ENCODE results near the gene ANGPTL5.
A peak's percentile ranks its signal among the peaks of the same experiment; 100 is the strongest.
"Not testable (repeated sequence)": the region's sequence is repeated elsewhere in the genome, so short reads cannot be mapped to it uniquely, and the experiment has no call there.

ANGPTL5 gene

DNA sequence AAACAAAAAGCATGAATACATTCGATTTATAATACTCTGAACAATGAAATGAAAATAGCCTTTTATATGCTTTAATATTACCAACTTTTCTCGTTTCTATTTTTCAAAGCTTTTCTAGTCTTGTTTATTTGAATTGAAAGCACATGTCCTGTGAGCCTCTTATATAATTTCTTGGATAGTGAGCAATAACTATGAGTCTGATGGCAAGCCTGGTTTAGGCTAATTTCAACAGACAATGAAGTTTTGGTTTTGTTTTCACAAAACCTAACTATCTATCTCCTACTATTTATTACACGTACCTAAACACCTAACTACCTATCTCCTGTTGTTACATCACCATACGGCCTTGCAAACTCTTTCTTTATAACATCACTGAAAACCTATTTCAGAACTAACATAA, 30.7 kb downstream of the ANGPTL5 start:
- DNase-seq = no peak

DNA sequence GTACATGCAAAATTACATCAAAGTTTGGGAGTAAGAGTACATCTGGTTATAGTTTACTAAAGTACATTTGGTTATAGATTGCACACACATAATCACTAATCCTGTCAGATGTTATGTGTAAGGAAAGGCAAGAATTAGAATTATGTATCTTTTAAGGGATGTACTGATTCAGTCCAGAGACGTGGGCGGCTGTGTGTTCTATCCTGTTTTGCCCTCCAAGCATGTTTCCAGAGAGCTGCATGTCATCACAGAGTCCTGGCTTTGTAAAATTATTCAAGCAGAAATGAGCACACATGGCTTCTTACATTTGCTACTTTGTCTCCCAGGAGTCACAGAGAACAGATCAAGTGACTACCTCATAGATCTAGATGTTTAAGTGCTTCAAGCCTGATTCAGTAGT, 34.7 kb downstream of the ANGPTL5 start:
- no peak for DNase-seq

DNA sequence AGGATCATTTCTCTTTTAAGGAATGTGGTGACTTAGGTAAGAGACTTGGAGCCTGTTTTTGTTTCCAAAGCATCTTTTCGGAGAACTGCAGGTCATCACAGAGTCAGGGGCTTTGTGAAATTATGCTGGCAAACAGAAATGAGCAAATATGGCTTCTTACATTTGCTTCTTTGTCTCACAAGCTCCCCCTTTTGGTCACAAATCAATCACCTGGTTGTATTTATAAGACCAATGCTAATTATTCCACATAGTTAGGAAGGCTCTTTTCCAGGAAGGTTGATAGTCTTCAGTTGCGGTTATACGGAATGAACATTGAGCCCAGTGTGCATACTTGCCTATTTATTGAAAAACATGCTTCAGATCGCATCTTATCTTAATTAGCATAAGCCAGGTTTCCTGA, 36.1 kb downstream of the ANGPTL5 start:
- DNase-seq = no peak

DNA sequence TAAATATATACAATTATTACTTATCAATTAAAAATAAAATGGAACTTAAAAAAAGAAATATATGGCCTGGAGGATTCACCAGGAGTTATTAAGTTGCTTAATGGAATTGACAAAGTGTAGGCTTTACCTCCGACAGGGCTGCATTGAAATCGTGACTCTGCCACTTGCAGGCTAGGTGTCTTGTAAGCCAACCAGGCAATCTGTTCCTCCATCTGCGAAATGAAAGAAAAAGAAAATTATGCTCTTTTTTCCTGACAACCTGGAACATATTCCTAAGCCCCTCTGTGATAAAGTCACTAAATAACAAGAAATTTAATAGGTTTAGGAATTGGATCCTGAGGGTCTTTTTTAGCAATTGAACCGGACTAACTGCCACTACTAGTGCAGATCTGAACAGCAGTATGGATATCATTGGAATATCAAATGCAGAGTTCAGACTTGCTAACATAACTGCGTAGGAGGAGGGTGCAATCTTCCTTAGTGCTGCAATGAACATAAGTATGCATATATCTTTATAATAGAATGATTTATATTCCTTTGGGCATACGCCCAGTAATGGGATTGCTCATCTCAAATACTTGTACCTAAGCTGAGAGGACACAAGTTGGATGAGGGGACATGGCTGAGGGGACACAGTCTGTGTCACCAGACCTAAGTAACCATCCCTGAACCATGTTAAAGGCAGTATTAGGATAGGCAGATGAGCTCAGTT, 44.0 kb downstream of the ANGPTL5 start:
- no peak for DNase-seq

DNA sequence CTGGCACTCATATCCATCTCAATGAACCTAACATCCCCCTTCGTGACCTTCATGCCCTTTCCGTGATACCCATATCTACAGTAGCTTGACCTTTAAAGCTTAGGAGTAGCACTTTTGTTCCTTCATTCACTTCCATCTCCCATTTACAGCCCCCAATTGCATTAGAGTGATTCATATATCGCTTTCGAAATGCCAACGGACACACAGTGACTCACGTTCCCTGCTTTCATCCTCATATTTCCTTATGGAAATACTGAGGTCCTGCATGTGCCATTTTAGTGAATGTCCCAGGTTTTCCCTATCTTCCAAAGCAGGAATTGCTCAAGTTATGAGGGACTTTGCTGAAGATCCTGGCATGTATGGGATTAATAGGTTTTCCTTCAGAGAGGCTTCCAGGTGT, 45.8 kb downstream of the ANGPTL5 start:
- DNase-seq = no peak

GRCh38 chr11:101867951-101868350, 48.4 kb downstream of the ANGPTL5 start:
- no peak for DNase-seq

GRCh38 chr11:101866619-101867491, 49.5 kb downstream of the ANGPTL5 start:
- DNase-seq = no peak

- DNase-seq = no peak
Measured at GRCh38 chr11:101864098-101864497, 52.2 kb downstream of the ANGPTL5 start.

DNA sequence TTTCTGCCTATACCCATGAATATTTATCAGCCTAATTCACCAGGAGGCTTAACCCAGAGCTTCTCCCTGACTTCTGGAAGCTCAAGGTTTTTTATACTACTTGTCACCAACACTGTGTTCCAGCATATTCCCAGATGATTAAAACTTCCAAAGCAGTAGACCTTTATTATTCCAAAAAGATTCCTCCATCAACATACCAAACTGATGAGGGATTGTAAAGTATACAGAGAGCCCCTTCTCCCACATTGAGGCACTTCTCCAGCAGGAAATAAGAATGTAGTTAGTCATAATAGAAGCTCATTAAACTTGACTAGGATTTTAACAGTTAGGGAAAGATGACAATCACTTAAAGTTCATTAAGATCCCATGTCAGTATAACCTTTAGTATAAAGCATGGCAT, 53.0 kb downstream of the ANGPTL5 start:
- DNase-seq = no peak

DNA sequence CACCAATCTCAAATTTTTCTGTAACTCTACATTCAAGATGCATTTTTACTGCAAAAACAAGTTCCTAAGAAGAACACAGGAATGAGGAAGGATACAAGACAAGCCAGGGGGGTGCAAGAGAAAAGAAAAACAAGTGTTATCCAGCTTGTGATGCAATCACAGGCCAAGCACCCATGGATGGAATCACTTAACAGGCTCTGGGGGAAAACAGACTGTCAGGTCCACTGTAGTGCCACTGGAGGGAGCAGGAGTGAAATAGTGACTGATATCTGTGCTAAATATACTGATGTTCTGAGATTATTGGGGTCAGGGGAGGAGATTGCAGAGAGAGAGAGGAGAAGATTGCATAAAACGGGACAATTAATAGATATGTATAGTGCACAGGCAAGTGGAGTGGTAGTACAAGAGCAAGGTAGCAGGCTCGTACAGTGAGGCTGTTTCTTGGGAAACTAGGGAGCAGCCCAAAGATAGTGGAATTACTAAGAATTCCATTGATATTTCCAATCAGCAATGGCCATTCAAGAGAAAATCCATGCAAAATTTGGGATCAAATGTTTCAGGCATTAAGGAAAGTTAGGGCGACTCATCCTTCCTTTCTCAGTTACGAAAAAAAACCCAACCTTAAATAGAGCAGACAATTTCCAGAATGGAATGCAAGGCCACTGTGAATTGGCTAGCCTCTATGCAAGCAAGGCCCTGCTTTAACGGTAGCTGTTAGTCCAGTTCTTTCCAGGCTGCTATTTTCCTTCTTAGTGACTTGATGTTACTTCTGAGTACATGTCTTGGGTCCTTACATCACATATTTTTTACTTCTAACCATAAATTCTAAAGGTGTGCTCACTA, 53.7 kb downstream of the ANGPTL5 start:
- no peak for DNase-seq

GRCh38 chr11:101860696-101861427, 55.5 kb downstream of the ANGPTL5 start:
- DNase-seq = peak; percentile 13

GRCh38 chr11:101852260-101852659, 64.1 kb downstream of the ANGPTL5 start:
- not testable (repeated sequence) for DNase-seq

DNA sequence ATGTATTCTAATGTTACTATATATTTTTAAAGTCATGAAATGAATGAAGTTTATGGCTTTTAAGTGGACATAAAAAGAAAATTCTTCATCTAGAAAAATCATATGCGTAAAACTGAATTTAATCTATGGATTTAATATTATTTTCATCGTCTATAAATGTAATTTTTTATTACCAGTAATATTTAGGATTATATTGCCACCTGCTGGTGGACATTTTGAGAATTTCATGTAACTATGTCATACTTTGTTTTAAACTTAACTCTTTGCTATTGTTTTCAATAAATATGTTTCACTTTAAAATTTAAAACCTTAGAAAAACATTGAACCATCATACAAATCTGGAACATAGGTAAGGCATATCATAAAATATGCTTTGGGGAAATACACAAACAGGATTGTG, 68.1 kb downstream of the ANGPTL5 start:
- no peak for DNase-seq

GRCh38 chr11:101844608-101845007, 71.7 kb downstream of the ANGPTL5 start:
- DNase-seq = no peak

GRCh38 chr11:101840704-101841103, 75.6 kb downstream of the ANGPTL5 start:
- no peak for DNase-seq
